Ovary (tissue), 9 donors: Measurements from ENCODE around the gene LAMA2. TPM values are rescaled to one million over a fixed set of nuclear protein-coding genes. Genes with fewer than 3 reads are reported as not detected.

Experiments used
- DNase-seq, 5 donors: peaks; one replicate each; pipeline ENCODE4 v3.0.0-alpha.2; 2019 to 2020
- H3K27ac ChIP-seq, 2 donors: fragments of 200-600 bp; one replicate each; pipeline versions ENCODE4 v1.5.1 to v1.8.0; 2019 to 2022
- H3K27me3 ChIP-seq: fragments of 200-600 bp; one replicate; pipeline ENCODE4 v1.8.0; 2022
- H3K36me3 ChIP-seq: fragments of 200-600 bp; sonication (generic); one replicate; pipeline ENCODE4 v1.5.1; 2019
- H3K4me1 ChIP-seq: one replicate; pipeline ENCODE4 v1.8.1; 2013; ENCODE audit warnings: mild to moderate bottlenecking, moderate library complexity; ENCODE audit not compliant: insufficient read depth
- H3K4me3 ChIP-seq: fragments of 200-600 bp; sonication (generic); one replicate; pipeline ENCODE4 v1.5.1; 2017
- H3K9me3 ChIP-seq, 2 donors: fragments of 200-600 bp in 1 of 2; sonication (generic) in 1 of 2; one replicate each; pipeline versions ENCODE4 v1.5.1 to v1.8.1; 2013 to 2019; ENCODE audit warnings: mild to moderate bottlenecking in 1 of 2, moderate library complexity in 1 of 2
- EP300 ChIP-seq: sonication (generic); formaldehyde crosslinking; IDR thresholded peaks from one replicate; pipeline ENCODE4 v1.6.1; 2017; ENCODE audit warnings: antibody characterized with exemption
- POLR2A ChIP-seq: fragments of 450-650 bp; IDR thresholded peaks from one replicate; pipeline ENCODE4 v1.6.1; 2017; ENCODE audit warnings: antibody characterized with exemption, mild to moderate bottlenecking, moderate library complexity
- WGBS, 3 donors: extraction: QIAGEN DNeasy Blood & Tissue Kit in 1 of 3; methylation state at CpG; one replicate each; pipeline versions ENCODE4 v1.1.5 to v1.1.7; 2013 to 2017; 5-methylcytosine and 5-hydroxymethylcytosine counted together
- intact Hi-C, 4 donors: fragments of 100-400 bp; cut with DNase I; formaldehyde crosslinking; loops; one replicate each; pipeline versions ENCODE4 v1.11.0 to v1.15.1; 2022 to 2023
- polyA plus RNA-seq, 2 donors: library from polyadenylated mRNA; stranded (reverse); fragments of 200-250 nt in 1 of 2; fragments of 350-450 nt in 1 of 2; fragmentation: Illumina TruSeq in 1 of 2; extraction: RNeasy Lipid Tissue Mini Kit (QIAGEN cat#74804) in 1 of 2; gene quantifications; one replicate each; pipeline ENCODE4 v1.2.3, GENCODE V29; 2013 to 2014
- total RNA-seq, 7 donors: library from RNA; depleted of rRNA in 2 of 7; stranded (reverse); fragments of >200 nt in 2 of 7; fragmentation: NEBNext Ultra II Directional in 3 of 7; extraction: Animal tissue kit (Norgen Biotek cat#: 25700) in 3 of 7; gene quantifications; one replicate each; pipeline versions ENCODE4 v1.1.0 to v1.2.4, GENCODE V29; 2016 to 2023
- TF ChIP-seq, protein P1 (sequence below), 3 donors: fragments of 450-650 bp in 2 of 3; fragments of 200-600 bp in 1 of 3; IDR thresholded peaks; one replicate each; pipeline versions ENCODE4 v1.5.1 to v1.8.0; 2016 to 2022; ENCODE audit warnings: antibody characterized with exemption in 3 of 3, mild to moderate bottlenecking in 1 of 3
- donor health status: DM: no; HTN: no; CAD: no; lungs with moderate emphysema.
- donor health status: DM: no; HTN: no; CAD: no.
- donor health status: Bipolar disorder and iron deficiency.
- donor health status: DM: yes; HTN: yes; CAD: no.
- donor health status: DM: no; HTN: no; CAD: no.
- donor health status: DM: yes; HTN: yes; CAD: no.

LAMA2 gene
- total and polyA plus RNA-seq, 9 donors, result 42.5 to 226 (median 121) TPM

DNA sequence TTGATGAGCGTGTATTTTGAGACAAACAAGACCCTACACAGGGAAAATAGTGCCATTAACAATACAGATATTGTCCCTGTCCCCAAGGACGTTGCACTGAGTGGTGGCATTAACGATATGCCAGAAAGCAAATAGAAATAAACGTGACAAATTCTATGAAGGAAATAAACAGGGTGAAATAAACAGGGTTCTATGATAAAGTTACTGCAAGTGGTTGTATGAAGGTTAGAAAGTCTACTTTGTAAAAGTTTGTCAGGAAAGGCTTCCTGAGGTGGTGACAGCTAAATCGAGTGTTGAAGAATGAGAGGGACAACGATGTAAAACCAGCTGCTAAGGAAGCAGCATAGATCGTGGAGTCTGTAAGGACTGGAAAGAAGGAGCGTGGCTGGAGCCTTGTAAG is 380.2 kb downstream of the LAMA2 start:
- no peaks in the 10 kb centered on the region for H3K4me1 ChIP-seq
- H3K27ac ChIP-seq, result no peak overlapping the region
- intact Hi-C loops, result no loop called here
- H3K27me3 ChIP-seq, result no peaks in the 10 kb centered on the region
- no peaks in the 10 kb centered on the region for H3K9me3 ChIP-seq
- no peak overlapping the region for H3K4me3 ChIP-seq
- no peaks in the 10 kb centered on the region for H3K36me3 ChIP-seq
- TF ChIP-seq POLR2A, result no peak
- TF ChIP-seq EP300, result no peak
- TF ChIP-seq, protein P1, sequence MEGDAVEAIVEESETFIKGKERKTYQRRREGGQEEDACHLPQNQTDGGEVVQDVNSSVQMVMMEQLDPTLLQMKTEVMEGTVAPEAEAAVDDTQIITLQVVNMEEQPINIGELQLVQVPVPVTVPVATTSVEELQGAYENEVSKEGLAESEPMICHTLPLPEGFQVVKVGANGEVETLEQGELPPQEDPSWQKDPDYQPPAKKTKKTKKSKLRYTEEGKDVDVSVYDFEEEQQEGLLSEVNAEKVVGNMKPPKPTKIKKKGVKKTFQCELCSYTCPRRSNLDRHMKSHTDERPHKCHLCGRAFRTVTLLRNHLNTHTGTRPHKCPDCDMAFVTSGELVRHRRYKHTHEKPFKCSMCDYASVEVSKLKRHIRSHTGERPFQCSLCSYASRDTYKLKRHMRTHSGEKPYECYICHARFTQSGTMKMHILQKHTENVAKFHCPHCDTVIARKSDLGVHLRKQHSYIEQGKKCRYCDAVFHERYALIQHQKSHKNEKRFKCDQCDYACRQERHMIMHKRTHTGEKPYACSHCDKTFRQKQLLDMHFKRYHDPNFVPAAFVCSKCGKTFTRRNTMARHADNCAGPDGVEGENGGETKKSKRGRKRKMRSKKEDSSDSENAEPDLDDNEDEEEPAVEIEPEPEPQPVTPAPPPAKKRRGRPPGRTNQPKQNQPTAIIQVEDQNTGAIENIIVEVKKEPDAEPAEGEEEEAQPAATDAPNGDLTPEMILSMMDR (IDR thresholded peaks at IDR 0.05), result no peak
- no peak for DNase-seq
- WGBS, 3 donors, result 89 to 92% (median 90%) methylated on average over 8 of the region's 8 CpGs

DNA sequence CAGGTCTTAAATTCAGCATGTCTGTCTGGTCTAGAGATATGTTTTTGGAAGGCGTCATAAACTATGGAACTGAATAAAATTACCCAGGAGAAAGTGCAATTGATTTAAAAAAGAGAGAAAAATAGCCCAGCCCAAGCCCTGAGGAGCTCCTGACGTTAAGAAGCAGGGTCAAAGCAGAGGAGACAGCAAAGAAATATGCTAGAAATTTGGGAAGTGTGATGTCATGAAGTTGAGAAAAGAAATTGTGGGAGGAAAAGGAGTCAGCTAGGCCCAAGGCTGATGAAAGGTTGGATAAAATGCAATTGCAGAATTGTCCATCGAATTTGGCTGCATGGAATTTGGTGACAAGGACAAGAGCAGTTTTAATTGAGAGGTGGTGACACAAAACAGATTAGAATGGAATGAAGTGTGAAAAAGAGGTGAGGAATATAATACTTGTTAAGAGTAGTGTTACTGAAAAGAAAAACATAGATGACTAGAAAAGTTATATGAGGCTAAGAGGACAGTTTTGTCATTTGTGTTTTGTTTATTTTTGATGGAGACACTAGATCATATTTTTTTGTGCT is 381.6 kb downstream of the LAMA2 start:
- H3K27me3 ChIP-seq, result no peaks in the 10 kb centered on the region
- 61 to 71% (median 67%) methylated on average over 3 of the region's 3 CpGs for WGBS, 3 donors
- H3K9me3 ChIP-seq, result no peaks in the 10 kb centered on the region
- H3K36me3 ChIP-seq, result no peaks in the 10 kb centered on the region
- no peak overlapping the region for H3K27ac ChIP-seq
- TF ChIP-seq EP300 (no peak), POLR2A (no peak)
- TF ChIP-seq, protein P1 (IDR thresholded peaks at IDR 0.05), result no peak
- no peaks in the 10 kb centered on the region for H3K4me1 ChIP-seq
- H3K4me3 ChIP-seq, result no peak overlapping the region
- no peak for DNase-seq
- intact Hi-C loops, result no loop called here

DNA sequence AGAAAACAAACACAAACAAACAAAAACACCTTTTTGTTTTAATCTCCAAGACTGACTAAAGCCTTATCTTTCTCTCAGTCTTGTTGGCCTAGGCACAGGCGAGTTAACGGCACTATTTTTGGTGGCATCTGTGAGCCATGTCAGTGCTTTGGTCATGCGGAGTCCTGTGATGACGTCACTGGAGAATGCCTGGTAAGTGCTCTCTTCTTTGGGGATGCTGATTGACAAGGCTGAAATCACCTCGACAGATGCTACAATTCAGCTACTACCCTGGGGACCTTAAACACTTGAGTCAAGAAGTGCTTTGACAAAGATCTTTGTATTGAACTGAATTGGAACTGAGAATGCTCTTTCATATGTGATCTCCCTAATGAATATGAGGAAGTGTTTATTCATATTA is 384.1 kb downstream of the LAMA2 start:
- TF ChIP-seq EP300, result no peak
- TF ChIP-seq, protein P1 (IDR thresholded peaks at IDR 0.05), result no peak
- TF ChIP-seq POLR2A, result no peak
- no peak for DNase-seq
- Histone ChIP-seq H3K36me3 (no peaks in the 10 kb centered on the region), H3K4me3 (no peak overlapping the region), H3K27me3 (no peaks in the 10 kb centered on the region), H3K4me1 (no peaks in the 10 kb centered on the region), H3K27ac (no peak overlapping the region), H3K9me3 (no peaks in the 10 kb centered on the region)
- 91 to 94% (median 93%) methylated on average over 5 of the region's 5 CpGs for WGBS, 3 donors
- intact Hi-C loops, result no loop called here

DNA sequence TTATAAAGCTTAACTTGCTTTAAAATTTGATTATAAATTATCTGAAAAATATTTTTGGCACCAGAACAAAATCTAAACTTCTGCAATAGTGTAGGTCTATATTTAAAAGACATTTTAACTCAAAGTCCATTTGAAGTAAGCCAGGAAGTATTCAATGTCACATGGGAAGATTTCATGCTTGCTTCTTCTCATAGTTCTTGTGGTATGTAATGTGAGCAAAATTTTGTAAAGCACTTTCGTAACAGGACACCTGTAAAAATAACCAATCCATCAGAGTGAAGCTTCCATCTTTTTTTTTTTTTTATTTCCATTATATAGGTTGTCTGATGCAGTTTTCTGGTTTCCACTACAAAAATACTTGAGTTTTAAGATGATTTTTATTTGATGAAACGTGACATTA is 386.1 kb downstream of the LAMA2 start:
- intact Hi-C loops, result no loop called here
- H3K27ac ChIP-seq, result no peak overlapping the region
- no peaks in the 10 kb centered on the region for H3K4me1 ChIP-seq
- 95 to 98% (median 96%) methylated on average over 2 of the region's 2 CpGs for WGBS, 3 donors
- TF ChIP-seq, protein P1 (IDR thresholded peaks at IDR 0.05), result no peak
- TF ChIP-seq EP300, result no peak
- no peak for TF ChIP-seq POLR2A
- no peaks in the 10 kb centered on the region for H3K9me3 ChIP-seq
- no peak overlapping the region for H3K4me3 ChIP-seq
- no peaks in the 10 kb centered on the region for H3K27me3 ChIP-seq
- no peak for DNase-seq
- H3K36me3 ChIP-seq, result no peaks in the 10 kb centered on the region
